Muscle of leg (tissue), 11 donors: Measurements from ENCODE around the gene KASH5. TPM values are rescaled to one million over a fixed set of nuclear protein-coding genes. Genes with fewer than 3 reads are reported as not detected.
"Not testable (repeated sequence)": the region's sequence is repeated elsewhere in the genome, so short reads cannot be mapped to it uniquely, and the experiment has no call there.

Source experiments
- DNase-seq: peaks from one replicate; pipeline ENCODE4 v3.0.0; 2013
- H3K27ac ChIP-seq: one replicate; pipeline ENCODE4 v1.5.1; 2013; ENCODE audit warnings: mild to moderate bottlenecking, low read length, control low read depth
- H3K27me3 ChIP-seq: one replicate; pipeline ENCODE4 v1.6.1; 2013; ENCODE audit warnings: low read length; ENCODE audit not compliant: control insufficient read depth, insufficient read depth
- H3K36me3 ChIP-seq: one replicate; pipeline ENCODE4 v1.6.1; 2013; ENCODE audit warnings: low read length; ENCODE audit not compliant: control insufficient read depth, insufficient read depth
- H3K4me1 ChIP-seq: one replicate; pipeline ENCODE4 v1.6.1; 2013; ENCODE audit warnings: low read length; ENCODE audit not compliant: control insufficient read depth, insufficient read depth
- H3K4me3 ChIP-seq: one replicate; pipeline ENCODE4 v1.5.1; 2013; ENCODE audit warnings: low read length, control low read depth
- H3K9me3 ChIP-seq: replicated peaks from 2 replicates; pipeline ENCODE4 v1.6.1; 2013; ENCODE audit warnings: low read depth, low read length; ENCODE audit not compliant: control insufficient read depth
- WGBS: methylation state at CpG from one replicate; pipeline ENCODE4 v1.1.5; 2013; ENCODE audit warnings: missing lambda C conversion rate; ENCODE audit not compliant: insufficient coverage; 5-methylcytosine and 5-hydroxymethylcytosine counted together
- polyA plus RNA-seq, 8 donors: library from polyadenylated mRNA; unstranded; fragments of 120-200 nt; gene quantifications; one replicate each; pipeline versions ENCODE4 v1.2.1 to v1.2.3, GENCODE V29; 2013; ENCODE audit warnings: inconsistent platforms in 1 of 8, low replicate concordance in 1 of 8; ENCODE audit not compliant: insufficient read length in 8 of 8, insufficient read depth in 1 of 8
- total RNA-seq: library from RNA; stranded (reverse); fragments of 120-200 nt; gene quantifications from one replicate; pipeline ENCODE4 v1.2.4, GENCODE V29; 2013

KASH5 gene
- total and polyA plus RNA-seq, 9 donors = 0.14 to 0.25 (median 0.23) TPM; not detected in 6

DNA sequence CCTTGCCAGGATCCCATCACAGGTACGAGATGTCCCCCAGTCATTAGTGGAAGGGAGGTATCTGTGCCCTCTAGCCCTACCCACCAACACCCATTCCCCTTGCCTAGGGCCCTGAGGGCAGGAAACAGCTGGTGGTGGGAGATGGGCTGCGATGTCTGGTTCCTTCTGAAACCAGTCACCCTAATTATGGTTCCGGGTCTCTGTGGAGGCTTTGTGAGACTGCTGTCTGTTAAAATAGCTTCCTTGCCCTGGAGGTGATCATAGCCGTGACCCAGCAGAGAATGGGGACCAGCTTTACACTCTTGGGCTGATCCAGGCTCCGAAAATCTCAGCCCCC is 70.5 kb downstream of the KASH5 start:
- H3K27me3 ChIP-seq = no peaks in the 10 kb centered on the region
- no peak overlapping the region for H3K4me3 ChIP-seq
- no peak for DNase-seq
- H3K27ac ChIP-seq = no peak overlapping the region
- H3K36me3 ChIP-seq = peaks cover 22% of the 10 kb centered on the region
- 86% methylated on average over 2 of the region's 5 CpGs for WGBS
- no peaks in the 10 kb centered on the region for H3K9me3 ChIP-seq
- H3K4me1 ChIP-seq = peaks cover 22% of the 10 kb centered on the region

- H3K4me1 ChIP-seq = peaks cover 14% of the 10 kb centered on the region
- no peak overlapping the region for H3K4me3 ChIP-seq
- 81% methylated on average over 9 of the region's 12 CpGs for WGBS
- no peaks in the 10 kb centered on the region for H3K9me3 ChIP-seq
- peaks cover 27% of the 10 kb centered on the region for H3K36me3 ChIP-seq
- no peaks in the 10 kb centered on the region for H3K27me3 ChIP-seq
- no peak for DNase-seq
- no peak overlapping the region for H3K27ac ChIP-seq
Measured at GRCh38 chr19:49459388-49459787, 71.3 kb downstream of the KASH5 start.

DNA sequence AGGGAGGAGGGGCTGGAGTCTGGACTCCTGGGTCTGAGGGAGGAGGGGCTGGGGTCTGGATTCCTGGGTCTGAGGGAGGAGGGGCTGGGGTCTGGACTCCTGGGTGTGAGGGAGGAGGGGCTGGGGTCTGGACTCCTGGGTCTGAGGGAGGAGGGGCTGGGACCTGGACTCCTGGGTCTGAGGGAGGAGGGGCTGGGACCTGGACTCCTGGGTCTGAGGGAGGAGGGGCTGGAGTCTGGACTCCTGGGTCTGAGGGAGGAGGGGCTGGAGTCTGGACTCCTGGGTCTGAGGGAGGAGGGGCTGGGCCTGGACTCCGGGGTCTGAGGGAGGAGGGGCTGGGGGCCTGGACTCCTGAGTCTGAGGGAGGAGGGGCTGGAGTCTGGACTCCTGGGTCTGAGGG is 73.1 kb downstream of the KASH5 start:
- H3K4me3 ChIP-seq, DNase-seq, H3K4me1 ChIP-seq, H3K27me3 ChIP-seq, H3K27ac ChIP-seq, H3K9me3 ChIP-seq: not testable (repeated sequence)
- peaks cover 41% of the 10 kb centered on the region for H3K36me3 ChIP-seq
- 100% methylated on average over 1 of the region's 1 CpG for WGBS

DNA sequence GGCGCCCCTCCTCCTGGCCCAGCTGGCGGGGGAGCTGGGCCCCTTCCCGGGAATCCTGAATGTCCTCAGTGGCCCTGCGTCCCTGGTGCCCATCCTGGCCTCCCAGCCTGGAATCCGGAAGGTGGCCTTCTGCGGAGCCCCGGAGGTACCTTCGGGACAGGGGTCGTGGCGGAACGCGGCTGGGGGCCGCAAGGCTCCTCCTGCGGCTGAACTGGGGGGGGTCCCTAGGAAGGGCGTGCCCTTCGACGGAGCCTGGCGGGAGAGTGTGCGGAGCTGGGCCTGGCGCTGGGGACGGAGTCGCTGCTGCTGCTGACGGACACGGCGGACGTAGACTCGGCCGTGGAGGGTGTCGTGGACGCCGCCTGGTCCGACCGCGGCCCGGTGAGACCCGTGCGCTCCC is 73.6 kb downstream of the KASH5 start:
- H3K9me3 ChIP-seq = no peaks in the 10 kb centered on the region
- H3K4me3 ChIP-seq = no peak overlapping the region
- H3K36me3 ChIP-seq = peaks cover 44% of the 10 kb centered on the region
- H3K4me1 ChIP-seq = peaks cover 5% of the 10 kb centered on the region
- WGBS = 97% methylated on average over 31 of the region's 37 CpGs
- no peak overlapping the region for H3K27ac ChIP-seq
- H3K27me3 ChIP-seq = no peaks in the 10 kb centered on the region
- DNase-seq = no peak

DNA sequence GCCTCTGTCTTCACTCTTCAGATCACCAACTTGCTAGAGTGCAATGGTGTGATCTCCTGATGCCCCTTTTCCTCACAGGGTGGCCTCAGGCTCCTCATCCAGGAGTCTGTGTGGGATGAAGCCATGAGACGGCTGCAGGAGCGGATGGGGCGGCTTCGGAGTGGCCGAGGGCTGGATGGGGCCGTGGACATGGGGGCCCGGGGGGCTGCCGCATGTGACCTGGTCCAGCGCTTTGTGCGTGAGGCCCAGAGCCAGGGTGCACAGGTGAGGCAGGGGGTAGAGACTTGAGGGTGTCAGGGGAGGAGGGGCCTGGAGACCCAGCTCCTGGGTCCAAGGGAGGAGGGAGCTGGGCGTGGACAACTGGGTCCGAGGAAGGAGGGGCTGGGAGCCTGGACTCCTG is 74.4 kb downstream of the KASH5 start:
- H3K27me3 ChIP-seq = no peaks in the 10 kb centered on the region
- no peak for DNase-seq
- H3K4me1 ChIP-seq = no peaks in the 10 kb centered on the region
- no peaks in the 10 kb centered on the region for H3K9me3 ChIP-seq
- H3K4me3 ChIP-seq = no peak overlapping the region
- no peak overlapping the region for H3K27ac ChIP-seq
- peaks cover 44% of the 10 kb centered on the region for H3K36me3 ChIP-seq
- 87% methylated on average over 12 of the region's 12 CpGs for WGBS

DNA sequence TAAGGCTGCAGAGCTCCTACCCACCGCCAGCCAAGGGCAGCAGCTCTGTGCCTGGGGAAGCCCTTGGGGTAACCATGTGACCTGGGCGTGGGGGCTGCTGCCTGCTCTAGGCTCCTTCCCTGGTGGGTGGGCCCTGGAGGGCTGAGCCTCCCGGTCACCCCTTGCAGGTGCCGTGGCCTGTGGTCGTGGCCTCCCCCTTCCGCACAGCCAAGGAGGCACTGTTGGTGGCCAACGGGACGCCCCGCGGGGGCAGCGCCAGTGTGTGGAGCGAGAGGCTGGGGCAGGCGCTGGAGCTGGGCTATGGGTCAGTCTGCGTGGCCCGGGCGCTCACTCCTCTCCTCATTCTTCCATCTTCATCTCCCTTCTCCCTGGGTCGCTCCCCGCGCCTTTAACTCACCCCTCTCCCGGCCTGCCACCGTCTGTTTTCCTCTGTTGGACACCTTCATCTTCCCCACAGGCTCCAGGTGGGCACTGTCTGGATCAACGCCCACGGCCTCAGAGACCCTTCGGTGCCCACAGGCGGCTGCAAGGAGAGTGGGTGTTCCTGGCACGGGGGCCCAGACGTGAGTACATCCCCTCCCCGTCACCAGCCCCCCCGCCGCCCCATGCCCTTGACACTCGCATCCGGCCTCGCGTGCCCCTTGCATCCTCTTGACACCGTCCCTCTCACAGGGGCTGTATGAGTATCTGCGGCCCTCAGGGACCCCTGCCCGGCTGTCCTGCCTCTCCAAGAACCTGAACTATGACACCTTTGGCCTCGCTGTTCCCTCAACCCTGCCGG is 76.1 kb downstream of the KASH5 start:
- Histone ChIP-seq H3K36me3 (peaks cover 45% of the 10 kb centered on the region), H3K4me1 (peaks cover 11% of the 10 kb centered on the region), H3K9me3 (no peaks in the 10 kb centered on the region), H3K27me3 (no peaks in the 10 kb centered on the region), H3K4me3 (no peak overlapping the region), H3K27ac (no peak overlapping the region)
- DNase-seq = no peak
- WGBS = 91% methylated on average over 30 of the region's 39 CpGs

DNA sequence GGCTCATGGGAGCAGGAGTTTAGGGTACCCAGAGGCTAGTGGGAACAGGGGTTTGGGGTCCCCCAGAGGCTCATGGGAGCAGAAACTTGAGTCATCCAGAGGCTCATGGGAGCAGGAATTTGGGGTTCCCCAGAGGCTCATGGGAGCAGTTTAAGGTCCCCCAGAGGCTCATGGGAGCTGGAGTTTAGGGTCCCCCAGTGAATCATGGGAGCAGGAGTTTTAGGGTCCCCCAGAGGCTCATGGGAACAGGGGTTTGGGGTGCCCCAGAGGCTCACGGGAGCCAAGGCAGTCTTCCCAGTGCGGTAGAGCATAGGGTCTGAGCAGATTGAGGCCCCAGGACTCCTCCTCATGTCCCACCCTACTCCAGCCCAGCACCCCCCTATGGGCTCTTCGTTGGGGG is 77.3 kb downstream of the KASH5 start:
- H3K36me3 ChIP-seq = peaks cover 39% of the 10 kb centered on the region
- peaks cover 20% of the 10 kb centered on the region for H3K4me1 ChIP-seq
- no peak for DNase-seq
- H3K9me3 ChIP-seq = no peaks in the 10 kb centered on the region
- no peaks in the 10 kb centered on the region for H3K27me3 ChIP-seq
- no peak overlapping the region for H3K4me3 ChIP-seq
- WGBS = 89% methylated on average over 3 of the region's 3 CpGs
- H3K27ac ChIP-seq = no peak overlapping the region

Other genes starting within 250 kb of the KASH5 start
- gene HRC, start 232.9 kb upstream of the KASH5 start, total RNA-seq = 105 TPM
- 100 to 1,000 TPM; 106 to 172 (median 135) TPM for gene HRC, start 232.9 kb upstream of the KASH5 start, polyA plus RNA-seq
- gene TRPM4, start 230.5 kb upstream of the KASH5 start, total RNA-seq = 13.1 TPM
- gene TRPM4, start 230.5 kb upstream of the KASH5 start, polyA plus RNA-seq = 10 to 100 TPM; 24.0 to 52.5 (median 36.4) TPM
- gene SLC6A16, start 63.1 kb upstream of the KASH5 start, total RNA-seq = 0.49 TPM
- 1 to 10 TPM in 7 of 8 donors, under 1 TPM in 1; 0.50 to 3.2 (median 1.3) TPM for gene SLC6A16, start 63.1 kb upstream of the KASH5 start, polyA plus RNA-seq
- gene CD37, start 52.8 kb upstream of the KASH5 start, total RNA-seq = 1.1 TPM
- gene CD37, start 52.8 kb upstream of the KASH5 start, polyA plus RNA-seq = 10 to 100 TPM; 15.3 to 27.7 (median 22.9) TPM
- 43.0 TPM for gene TEAD2, start 25.8 kb upstream of the KASH5 start, total RNA-seq
- 10 to 100 TPM; 56.7 to 82.6 (median 74.2) TPM for gene TEAD2, start 25.8 kb upstream of the KASH5 start, polyA plus RNA-seq
- 1.4 TPM for gene DKKL1, start 24.4 kb upstream of the KASH5 start, total RNA-seq
- gene DKKL1, start 24.4 kb upstream of the KASH5 start, polyA plus RNA-seq = 1 to 10 TPM; 1.6 to 4.0 (median 3.1) TPM
- gene PTH2, start 35.2 kb downstream of the KASH5 start, total RNA-seq = not detected
- under 1 TPM in 1 of 8 donors, not detected in 7; 0.28 TPM for gene PTH2, start 35.2 kb downstream of the KASH5 start, polyA plus RNA-seq
- gene GFY, start 37.1 kb downstream of the KASH5 start, total RNA-seq = not detected
- not detected for gene GFY, start 37.1 kb downstream of the KASH5 start, polyA plus RNA-seq
- 0.53 TPM for gene SLC17A7, start 53.3 kb downstream of the KASH5 start, total RNA-seq
- gene SLC17A7, start 53.3 kb downstream of the KASH5 start, polyA plus RNA-seq = 1 to 10 TPM in 5 of 8 donors, under 1 TPM in 3; 0.60 to 1.7 (median 1.2) TPM
- 53.6 TPM for gene PIH1D1, start 63.6 kb downstream of the KASH5 start, total RNA-seq
- 10 to 100 TPM; 42.2 to 55.0 (median 45.8) TPM for gene PIH1D1, start 63.6 kb downstream of the KASH5 start, polyA plus RNA-seq
- 14.4 TPM for gene ALDH16A1, start 65.0 kb downstream of the KASH5 start, total RNA-seq
- 10 to 100 TPM; 11.3 to 18.8 (median 13.8) TPM for gene ALDH16A1, start 65.0 kb downstream of the KASH5 start, polyA plus RNA-seq
- 1.5 TPM for gene FLT3LG, start 86.0 kb downstream of the KASH5 start, total RNA-seq
- 1 to 10 TPM; 2.6 to 4.9 (median 3.3) TPM for gene FLT3LG, start 86.0 kb downstream of the KASH5 start, polyA plus RNA-seq
- gene RPL13A, start 99.4 kb downstream of the KASH5 start, total RNA-seq = 5,773 TPM
- gene RPL13A, start 99.4 kb downstream of the KASH5 start, polyA plus RNA-seq = 1,000 to 10,000 TPM; 4,396 to 5,632 (median 4,838) TPM
- gene RPS11, start 108.2 kb downstream of the KASH5 start, total RNA-seq = 5,208 TPM
- gene RPS11, start 108.2 kb downstream of the KASH5 start, polyA plus RNA-seq = 1,000 to 10,000 TPM; 3,030 to 4,403 (median 3,703) TPM
- gene FCGRT, start 124.4 kb downstream of the KASH5 start, total RNA-seq = 200 TPM
- gene FCGRT, start 124.4 kb downstream of the KASH5 start, polyA plus RNA-seq = 100 to 1,000 TPM; 150 to 241 (median 199) TPM
- gene RCN3, start 139.8 kb downstream of the KASH5 start, total RNA-seq = 121 TPM
- gene RCN3, start 139.8 kb downstream of the KASH5 start, polyA plus RNA-seq = 10 to 100 TPM; 37.4 to 88.6 (median 57.7) TPM
- 78.8 TPM for gene NOSIP, start 192.3 kb downstream of the KASH5 start, total RNA-seq
- 10 to 100 TPM; 59.3 to 78.4 (median 66.5) TPM for gene NOSIP, start 192.3 kb downstream of the KASH5 start, polyA plus RNA-seq
- gene PRRG2, start 193.1 kb downstream of the KASH5 start, total RNA-seq = 0.84 TPM
- gene PRRG2, start 193.1 kb downstream of the KASH5 start, polyA plus RNA-seq = under 1 TPM; 0.28 to 0.88 (median 0.56) TPM
- 3.5 TPM for gene PRR12, start 202.9 kb downstream of the KASH5 start, total RNA-seq
- gene PRR12, start 202.9 kb downstream of the KASH5 start, polyA plus RNA-seq = 10 to 100 TPM; 14.9 to 22.7 (median 19.5) TPM